Measurements from ENCODE around the gene BTG4.

The BTG4 gene

DNA sequence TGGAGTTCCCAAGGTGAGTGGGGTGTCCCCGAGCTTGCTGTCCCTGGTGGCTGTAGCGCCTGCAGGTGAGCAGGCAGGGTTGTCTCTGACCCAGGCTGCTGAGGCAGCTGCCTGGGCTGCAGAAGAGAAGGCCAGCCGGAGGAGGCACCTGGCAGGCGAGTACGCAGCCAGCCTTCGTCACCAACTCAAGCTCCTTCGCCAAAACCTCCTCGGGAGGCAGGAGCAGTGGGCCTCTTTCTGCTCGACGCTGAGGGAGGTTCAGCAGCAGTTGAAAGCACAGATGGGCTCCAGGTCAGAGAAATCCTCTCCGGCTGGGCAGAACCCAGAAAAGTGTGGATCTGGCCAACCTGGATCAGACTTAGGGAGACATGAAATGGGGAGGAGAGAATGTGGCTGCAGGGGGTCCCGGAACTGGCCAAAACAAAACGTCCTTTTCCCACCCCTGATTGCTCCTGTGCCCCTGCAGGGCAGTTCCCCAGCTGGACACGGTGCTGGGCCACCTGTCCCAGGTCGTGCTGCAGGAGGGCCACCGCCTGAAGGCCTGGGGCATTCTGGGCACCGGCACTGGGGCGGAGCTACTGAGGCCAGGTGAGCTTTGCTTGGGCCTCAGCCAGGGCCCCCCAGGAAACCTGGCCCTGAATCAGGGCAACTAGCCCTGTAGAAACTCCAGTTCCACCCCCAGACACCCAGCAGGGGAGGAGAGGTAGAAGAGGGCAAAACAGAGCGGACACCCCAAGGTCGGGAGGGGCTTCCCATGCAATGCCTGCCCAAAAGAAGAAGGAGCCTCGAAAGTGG is 56.7 kb downstream of the BTG4 start:
- no peak for DNase-seq (ENCODE audit: low read depth, low spot score)

DNA sequence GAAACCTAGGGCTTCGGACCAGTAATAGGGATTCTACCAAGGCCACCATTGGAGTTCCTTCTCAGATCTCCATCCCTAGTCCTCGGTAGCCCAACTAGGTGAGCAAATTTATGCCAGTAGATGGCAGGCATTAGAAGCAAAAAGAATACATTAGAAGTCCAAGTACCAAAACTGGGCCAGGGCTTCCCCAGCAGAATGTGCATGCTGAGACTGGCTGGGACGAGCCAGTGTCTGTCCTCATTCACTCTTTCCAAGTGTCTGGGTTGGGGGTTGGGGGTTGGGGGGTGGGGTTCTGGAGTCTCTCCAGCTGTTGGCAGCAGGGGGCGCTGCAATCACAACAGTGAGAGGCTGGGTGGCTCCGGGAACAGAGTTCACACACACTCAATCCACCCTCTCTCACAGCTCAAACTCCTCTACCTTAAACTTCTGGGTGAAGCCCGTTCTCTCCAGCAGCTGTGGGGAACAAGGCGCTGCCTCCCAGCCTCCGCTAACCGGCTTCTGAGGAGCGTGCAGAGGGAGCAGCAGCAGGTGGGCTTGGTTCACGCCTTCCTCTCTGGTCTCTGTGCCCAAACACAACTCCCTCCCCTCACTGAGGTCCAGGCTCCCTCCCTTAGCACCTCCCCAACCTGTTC is 57.5 kb downstream of the BTG4 start:
- peak; percentile 84 for DNase-seq (ENCODE audit: low read depth, low spot score)

DNA sequence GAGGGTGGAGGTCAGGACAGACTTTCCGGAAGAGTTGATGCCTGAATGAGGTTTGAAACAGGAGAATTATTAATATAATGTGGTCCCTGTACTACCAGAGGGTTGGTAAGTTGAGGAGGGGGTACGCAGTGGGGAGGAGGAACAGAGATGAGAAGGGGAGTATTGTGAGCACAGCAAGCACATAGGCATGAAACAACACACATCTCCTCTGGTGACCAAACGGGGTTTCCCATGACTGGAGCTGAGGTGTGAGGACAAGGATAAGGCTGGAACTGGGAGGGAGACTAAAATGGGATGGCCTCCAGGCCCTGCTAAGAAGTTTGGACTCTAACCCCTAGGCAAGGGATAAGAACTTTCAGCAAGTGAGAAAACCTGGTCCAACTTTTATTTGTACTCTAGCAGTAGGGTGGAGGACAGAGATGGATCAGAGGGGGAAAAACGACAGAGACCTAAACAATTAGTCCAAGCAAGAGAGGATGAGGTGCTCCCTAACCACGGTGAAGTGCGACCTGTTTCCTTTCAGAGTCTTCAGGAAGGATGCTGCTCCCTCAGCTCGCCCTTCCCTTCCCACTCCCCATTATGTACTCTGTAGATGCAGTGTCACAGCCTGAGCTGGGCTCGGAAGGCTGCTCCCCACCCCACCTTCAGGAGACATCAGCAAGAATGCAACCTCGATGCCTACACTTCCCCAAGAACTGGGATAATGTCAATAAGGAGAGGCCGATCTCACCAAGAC is 59.2 kb downstream of the BTG4 start:
- no peak for DNase-seq (ENCODE audit: low read depth, low spot score)

DNA sequence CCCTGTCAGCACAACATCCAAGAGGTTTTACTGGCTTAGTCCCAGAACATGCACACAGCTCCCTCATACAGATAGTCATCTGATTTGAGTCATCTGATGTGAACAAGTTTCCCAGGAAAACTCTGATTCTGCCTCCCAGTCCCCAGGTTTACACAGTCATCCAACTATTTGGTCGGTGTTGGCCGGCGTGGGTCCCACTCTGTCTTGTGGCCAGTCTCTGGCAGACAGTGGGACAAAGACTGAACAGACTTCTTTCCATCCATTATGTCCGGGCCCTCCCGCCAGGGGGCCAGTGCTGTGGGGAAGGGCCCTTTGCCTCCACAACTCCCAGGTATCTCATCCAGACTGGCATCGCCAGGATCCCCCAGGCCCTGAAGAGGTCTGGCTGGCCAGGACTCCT is 60.0 kb downstream of the BTG4 start:
- peak; percentile 41 for DNase-seq (ENCODE audit: low read depth, low spot score)

DNA sequence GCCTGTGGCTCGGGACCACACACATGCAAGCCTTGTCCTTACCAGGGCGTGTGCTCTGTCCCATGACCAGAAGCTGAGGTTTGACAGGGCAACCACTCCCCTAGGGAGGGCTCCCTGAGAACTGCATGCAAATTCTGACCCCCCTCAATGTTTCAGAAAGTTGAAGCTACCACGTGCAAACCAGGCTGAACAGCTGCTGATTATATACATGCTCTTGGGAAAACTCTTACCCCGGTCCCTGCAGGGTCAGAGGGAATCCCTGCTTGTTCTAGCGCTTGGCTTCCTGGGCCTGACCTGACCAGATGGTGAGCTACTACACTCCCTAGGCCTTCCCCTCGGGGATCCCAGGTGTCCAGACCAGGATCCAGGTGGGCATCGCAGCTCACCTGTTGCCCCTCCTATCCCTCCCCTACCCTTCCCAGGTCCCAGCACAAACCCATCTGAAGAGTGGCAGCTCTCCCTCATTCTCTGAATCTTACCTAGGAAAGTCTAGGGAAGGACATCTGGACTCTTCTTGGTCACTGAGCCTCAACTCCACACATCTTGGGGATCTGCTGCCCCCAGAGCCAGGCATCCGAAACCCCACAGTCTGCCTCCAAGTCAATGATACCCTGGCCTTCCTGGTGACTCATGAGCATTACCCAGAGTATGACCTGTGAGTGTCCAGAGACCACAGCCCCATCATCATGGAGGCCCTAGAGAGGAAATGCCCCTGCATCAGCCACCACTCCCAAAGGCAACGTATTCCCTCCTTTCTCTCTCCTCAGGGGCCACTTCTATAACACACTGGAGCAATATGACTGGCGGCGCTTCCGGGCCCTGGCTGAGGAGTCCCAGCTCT is 61.5 kb downstream of the BTG4 start:
- DNase-seq (ENCODE audit: low read depth, low spot score): no peak

DNA sequence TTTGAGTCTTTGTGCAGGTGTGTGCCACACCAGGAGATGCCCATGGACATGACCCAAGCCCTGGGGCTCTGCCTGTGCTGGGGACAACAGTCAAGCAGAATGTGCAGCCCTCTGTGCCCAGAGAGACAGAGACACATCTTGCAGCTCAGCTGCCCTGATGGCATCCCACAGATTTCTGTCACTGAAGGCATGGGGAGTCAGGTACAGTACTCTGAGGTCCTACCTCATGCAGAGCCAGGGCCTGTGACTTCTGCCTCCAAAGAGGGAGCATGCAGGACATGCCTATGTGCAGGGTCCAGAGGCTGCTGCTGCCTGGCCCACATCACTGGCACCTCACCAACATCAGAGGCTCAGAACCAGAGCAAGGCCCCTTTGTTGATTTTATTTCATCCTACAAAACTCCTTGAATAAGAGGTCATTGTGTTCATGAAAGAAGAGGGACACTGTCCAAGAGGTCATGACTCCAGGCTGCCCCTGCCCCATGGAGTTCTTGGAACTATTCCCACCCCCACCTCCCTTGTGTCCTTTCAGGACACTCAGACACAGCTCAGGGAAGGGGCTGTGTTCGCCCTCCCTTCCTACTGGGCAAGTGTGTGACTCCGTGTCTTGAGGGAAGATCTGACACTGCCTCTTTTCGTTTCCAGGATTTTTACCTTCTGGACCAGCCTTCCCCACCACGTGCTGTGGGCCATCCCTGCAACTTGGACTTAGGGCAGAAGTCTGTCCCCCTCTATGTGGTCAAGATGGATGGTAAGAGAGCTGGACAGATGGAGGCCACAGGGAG is 62.3 kb downstream of the BTG4 start:
- no peak for DNase-seq (ENCODE audit: low read depth, low spot score)

DNA sequence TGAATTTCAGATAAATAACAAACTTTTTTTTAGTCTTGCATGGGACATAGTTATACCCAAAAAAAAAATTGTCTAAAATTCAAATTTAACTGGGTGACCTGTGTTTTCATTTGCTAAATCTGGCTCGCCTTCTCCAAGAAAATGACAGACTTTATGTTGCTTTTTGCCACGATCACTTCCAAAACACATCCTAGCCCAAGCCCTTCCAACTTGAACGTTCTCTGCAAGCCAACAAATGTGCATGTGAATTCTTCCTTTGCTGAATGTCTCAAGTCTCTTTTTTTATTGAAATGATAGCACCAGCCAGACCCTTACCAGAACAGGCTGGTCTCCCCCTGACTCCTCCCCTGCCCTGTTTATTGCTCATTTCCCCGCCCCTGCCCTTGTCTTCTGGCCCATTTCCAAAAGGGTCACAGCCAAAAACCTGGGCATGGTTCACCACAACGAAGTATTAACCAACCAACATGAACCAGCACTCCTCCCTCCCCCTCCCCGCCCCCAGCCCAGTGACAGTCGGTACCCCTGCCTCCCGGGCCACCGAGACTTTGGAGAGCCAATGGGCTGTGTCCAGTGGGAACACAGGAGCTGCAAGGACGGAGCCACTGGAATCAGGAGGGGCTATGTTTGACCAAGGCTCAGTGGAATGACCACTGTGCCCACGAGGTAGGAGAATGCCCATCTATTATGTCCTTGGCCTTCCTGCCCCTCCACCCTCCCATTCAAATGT is 63.2 kb downstream of the BTG4 start:
- no peak for DNase-seq (ENCODE audit: low read depth, low spot score)

DNA sequence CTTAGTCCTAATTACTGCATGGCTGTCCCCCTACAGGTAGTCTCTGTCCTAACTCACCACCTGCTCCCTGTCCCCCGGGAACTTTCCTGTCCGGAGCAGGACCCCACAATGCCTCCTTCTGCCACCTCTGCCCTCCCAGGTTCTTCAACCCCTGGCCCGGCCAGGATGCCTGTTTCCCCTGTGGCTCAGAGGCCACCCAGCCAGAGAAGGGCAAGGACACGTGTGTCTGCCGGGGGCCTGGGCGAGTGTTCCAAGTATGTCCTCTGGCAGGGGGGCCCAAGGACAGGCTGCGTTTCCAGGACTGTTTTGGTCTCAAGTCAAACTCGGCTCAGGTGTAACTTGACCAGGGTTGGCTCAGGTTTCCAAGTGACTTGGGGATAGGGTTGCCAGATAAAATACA is 63.8 kb downstream of the BTG4 start:
- DNase-seq (ENCODE audit: low read depth, low spot score): no peak

DNA sequence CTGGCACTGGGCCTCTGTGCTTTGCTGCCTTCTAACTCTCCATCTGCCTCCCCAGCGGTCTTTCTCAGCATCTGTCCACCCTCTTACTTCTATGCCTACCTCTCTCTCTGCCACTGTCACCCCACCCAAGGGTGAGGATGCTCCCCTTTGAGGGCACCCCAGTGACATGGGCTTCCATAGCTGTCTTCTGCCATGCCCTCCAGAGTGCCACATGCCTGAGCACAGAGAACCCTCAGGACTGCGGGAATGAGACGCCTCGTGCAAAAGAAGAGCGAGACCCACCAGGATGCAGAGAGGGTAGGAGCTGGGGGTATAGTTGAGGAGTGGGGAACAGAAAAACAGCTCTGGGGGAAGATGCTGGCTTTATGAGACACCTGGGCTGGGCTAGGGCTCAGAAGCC is 64.3 kb downstream of the BTG4 start:
- no peak for DNase-seq (ENCODE audit: low read depth, low spot score)

DNA sequence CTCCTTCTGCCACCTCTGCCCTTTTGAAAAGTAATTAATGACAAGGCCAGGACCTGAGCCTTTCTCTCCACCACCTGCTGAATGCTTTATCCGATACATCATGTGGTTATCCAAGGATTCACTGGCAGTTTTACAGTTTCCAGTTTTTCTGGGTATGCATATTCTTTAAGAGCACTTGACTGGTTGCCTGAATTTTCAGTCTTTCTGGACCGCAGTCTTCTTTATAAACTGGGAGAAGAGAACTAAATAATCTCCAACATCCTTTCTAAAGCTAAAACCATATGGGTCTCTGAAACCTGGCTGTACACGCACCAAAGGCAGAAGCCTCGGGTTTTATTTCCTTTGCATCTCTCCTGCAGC is 65.1 kb downstream of the BTG4 start:
- no peak for DNase-seq (ENCODE audit: low read depth, low spot score)

DNA sequence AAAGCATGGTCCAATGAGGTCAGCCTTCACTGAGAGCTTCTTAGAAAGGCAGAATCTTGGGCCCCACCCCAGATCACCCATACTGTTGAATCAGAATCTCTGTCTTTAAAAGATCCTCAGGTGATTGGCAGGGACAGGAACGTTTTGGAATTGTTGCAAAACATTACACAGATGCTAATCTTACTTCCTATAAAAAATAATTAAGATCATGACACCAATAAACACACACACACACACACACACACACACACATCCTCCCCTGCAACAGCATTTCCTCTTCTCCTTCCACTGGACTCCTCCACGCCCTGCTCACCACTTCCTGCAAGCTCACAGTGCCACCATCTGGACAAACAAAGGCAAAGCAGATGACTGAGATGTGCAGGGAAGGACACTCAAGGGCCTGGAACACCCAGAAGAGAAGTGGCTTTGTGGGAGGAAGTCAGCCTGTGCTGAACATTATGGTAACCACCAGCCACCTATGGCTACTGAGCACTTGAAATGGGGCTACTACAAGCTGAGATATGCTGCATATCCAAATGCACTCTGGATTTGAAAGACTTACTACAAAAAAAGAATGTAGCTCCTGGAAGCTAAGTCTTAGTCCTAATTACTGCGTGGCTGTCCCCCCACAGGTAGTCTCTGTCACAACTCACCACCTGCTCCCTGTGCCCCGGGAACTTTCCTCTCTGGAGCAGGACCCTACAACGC is 65.6 kb downstream of the BTG4 start:
- peak; percentile 91 for DNase-seq (ENCODE audit: low read depth, low spot score)

DNA sequence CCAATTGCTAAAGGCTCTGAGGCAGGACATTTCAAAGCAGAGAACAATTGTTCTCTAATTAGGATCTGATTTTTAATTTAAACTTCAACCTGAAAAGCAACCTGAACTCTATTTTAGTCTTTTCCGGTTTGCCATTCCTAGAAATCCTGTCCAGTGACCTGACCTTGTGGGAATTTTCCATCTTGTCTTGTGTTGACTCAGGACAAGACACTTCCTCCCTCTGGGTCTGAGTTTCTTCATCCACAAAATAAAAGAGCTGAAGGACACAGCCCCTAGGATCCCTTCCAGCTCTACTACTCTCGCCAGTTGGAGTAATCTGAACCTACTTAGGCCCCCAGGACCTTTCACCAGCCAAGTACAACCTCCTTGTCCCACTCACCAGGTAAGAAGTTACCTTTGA is 66.6 kb downstream of the BTG4 start:
- DNase-seq (ENCODE audit: low read depth, low spot score): no peak

All from astrocyte of the hippocampus (primary cell).